DND-41 (cell line): ENCODE measurements around the gene BEND6.

Experiments used
- EZH2 ChIP-seq: IDR thresholded peaks from 3 replicates; pipeline ENCODE4 v1.6.1; 2012; ENCODE audit warnings: borderline replicate concordance, low read depth, mild to moderate bottlenecking, moderate library complexity, low read length, inconsistent platforms; ENCODE audit not compliant: severe bottlenecking
- TF ChIP-seq, protein P1 (sequence below): IDR thresholded peaks from 2 replicates; pipeline ENCODE4 v1.5.1; 2012; ENCODE audit warnings: borderline replicate concordance, low read length, moderate library complexity, mild to moderate bottlenecking; ENCODE audit not compliant: poor library complexity, severe bottlenecking; ENCODE audit errors: extremely low read depth

GRCh38 chr6:56933650-56934049 is 21.3 kb upstream of the BEND6 start:
- TF ChIP-seq, protein P1, sequence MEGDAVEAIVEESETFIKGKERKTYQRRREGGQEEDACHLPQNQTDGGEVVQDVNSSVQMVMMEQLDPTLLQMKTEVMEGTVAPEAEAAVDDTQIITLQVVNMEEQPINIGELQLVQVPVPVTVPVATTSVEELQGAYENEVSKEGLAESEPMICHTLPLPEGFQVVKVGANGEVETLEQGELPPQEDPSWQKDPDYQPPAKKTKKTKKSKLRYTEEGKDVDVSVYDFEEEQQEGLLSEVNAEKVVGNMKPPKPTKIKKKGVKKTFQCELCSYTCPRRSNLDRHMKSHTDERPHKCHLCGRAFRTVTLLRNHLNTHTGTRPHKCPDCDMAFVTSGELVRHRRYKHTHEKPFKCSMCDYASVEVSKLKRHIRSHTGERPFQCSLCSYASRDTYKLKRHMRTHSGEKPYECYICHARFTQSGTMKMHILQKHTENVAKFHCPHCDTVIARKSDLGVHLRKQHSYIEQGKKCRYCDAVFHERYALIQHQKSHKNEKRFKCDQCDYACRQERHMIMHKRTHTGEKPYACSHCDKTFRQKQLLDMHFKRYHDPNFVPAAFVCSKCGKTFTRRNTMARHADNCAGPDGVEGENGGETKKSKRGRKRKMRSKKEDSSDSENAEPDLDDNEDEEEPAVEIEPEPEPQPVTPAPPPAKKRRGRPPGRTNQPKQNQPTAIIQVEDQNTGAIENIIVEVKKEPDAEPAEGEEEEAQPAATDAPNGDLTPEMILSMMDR, result no peak
- TF ChIP-seq EZH2, result no peak
